GM12872 (cell line): ENCODE data around the gene EML4.
A peak's percentile ranks its signal among the peaks of the same experiment; 100 is the strongest.

ENCODE experiments used
- CTCF ChIP-seq: IDR thresholded peaks from 3 replicates; pipeline ENCODE4 v1.5.1; 2011; ENCODE audit warnings: low read depth, mild to moderate bottlenecking, low read length, moderate library complexity; ENCODE audit not compliant: insufficient read depth

The EML4 gene

GRCh38 chr2:42360890-42361727, 192.0 kb downstream of the EML4 start, which contains the start of gene COX7A2L:
COX7A2L (minus strand) TSS chr2:42361217; CDS start chr2:42361161, 56 bp downstream.
- peak; percentile 26; the same call in 1 of the 3 replicates for TF ChIP-seq CTCF

- TF ChIP-seq CTCF = no peak
Measured at GRCh38 chr2:42361728-42362283, 192.7 kb downstream of the EML4 start.

GRCh38 chr2:42363413-42363812, 194.3 kb downstream of the EML4 start:
- TF ChIP-seq CTCF = no peak

- no peak for TF ChIP-seq CTCF
Measured at GRCh38 chr2:42364658-42365057, 195.5 kb downstream of the EML4 start.

- no peak for TF ChIP-seq CTCF
Measured at GRCh38 chr2:42366411-42366810, 197.3 kb downstream of the EML4 start.

GRCh38 chr2:42367835-42368234, 198.7 kb downstream of the EML4 start:
- TF ChIP-seq CTCF = no peak

- TF ChIP-seq CTCF = no peak
Measured at GRCh38 chr2:42368817-42369531, 199.8 kb downstream of the EML4 start.
